Uterus (tissue), 2 donors: ENCODE data around the gene LPP.

ENCODE experiments used
- CTCF ChIP-seq, 4 experiments: fragments of 200-600 bp in 2 of 4; fragments of 450-650 bp in 2 of 4; sonication (generic) in 2 of 4; IDR thresholded peaks; one replicate each; pipeline ENCODE4 v1.5.1; 2016 to 2019; ENCODE audit warnings: antibody characterized with exemption in 4 of 4, mild to moderate bottlenecking in 2 of 4, moderate library complexity in 1 of 4
- POLR2A ChIP-seq, 2 donors: fragments of 450-650 bp; IDR thresholded peaks; one replicate each; pipeline ENCODE4 v1.6.1; 2016; ENCODE audit warnings: antibody characterized with exemption in 2 of 2, mild to moderate bottlenecking in 1 of 2, moderate library complexity in 1 of 2

GRCh38 chr3:188734395-188734794, 580.4 kb downstream of the LPP start:
- no peak for TF ChIP-seq CTCF (IDR thresholded peaks at IDR 0.05)
- TF ChIP-seq POLR2A (IDR thresholded peaks at IDR 0.05): no peak
